Measurements from ENCODE around the gene ALDH3B2.

ALDH3B2 gene

GRCh38 chr11:67652965-67653845 lies 21.2 kb downstream of the ALDH3B2 start:
- TF ChIP-seq CTCF (IDR thresholded peaks at IDR 0.05; ENCODE audit: low read depth, low read length), result no peak

GRCh38 chr11:67651976-67652781 lies 22.2 kb downstream of the ALDH3B2 start:
- no peak for TF ChIP-seq CTCF (IDR thresholded peaks at IDR 0.05; ENCODE audit: low read depth, low read length)
- H3K4me3 ChIP-seq (ENCODE audit: low read depth, low read length), result no peak overlapping the region

More at GRCh38 chr11:67652965-67653845, 21.2 kb downstream of the ALDH3B2 start:
- no peak overlapping the region for H3K4me3 ChIP-seq (ENCODE audit: low read depth, low read length)

- no peak overlapping the region for H3K4me3 ChIP-seq (ENCODE audit: low read depth, low read length)
Measured at GRCh38 chr11:67649634-67650510, 24.6 kb downstream of the ALDH3B2 start.

GRCh38 chr11:67648796-67649613 lies 25.4 kb downstream of the ALDH3B2 start:
- no peak overlapping the region for H3K4me3 ChIP-seq (ENCODE audit: low read depth, low read length)
- no peak for TF ChIP-seq CTCF (IDR thresholded peaks at IDR 0.05; ENCODE audit: low read depth, low read length)

More at GRCh38 chr11:67649634-67650510, 24.6 kb downstream of the ALDH3B2 start:
- no peak for TF ChIP-seq CTCF (IDR thresholded peaks at IDR 0.05; ENCODE audit: low read depth, low read length)

- no peak overlapping the region for H3K4me3 ChIP-seq (ENCODE audit: low read depth, low read length)
- TF ChIP-seq CTCF (IDR thresholded peaks at IDR 0.05; ENCODE audit: low read depth, low read length), result no peak
Measured at GRCh38 chr11:67648140-67648795, 26.2 kb downstream of the ALDH3B2 start.

- no peak overlapping the region for H3K4me3 ChIP-seq (ENCODE audit: low read depth, low read length)
- TF ChIP-seq CTCF (IDR thresholded peaks at IDR 0.05; ENCODE audit: low read depth, low read length), result no peak
Measured at GRCh38 chr11:67647471-67647870, 27.0 kb downstream of the ALDH3B2 start.

Measured in WI38 (cell line).